ENCODE results near the gene TSPAN31.

Gene TSPAN31

GRCh38 chr12:57739387-57739786 is 5.5 kb upstream of the TSPAN31 start:
- TF ChIP-seq ELF4 (IDR thresholded peaks at IDR 0.05) (no peak), HDGF (IDR thresholded peaks at IDR 0.05; ENCODE audit: borderline replicate concordance) (no peak), BHLHE40 (IDR thresholded peaks at IDR 0.05; ENCODE audit: borderline replicate concordance) (no peak), CTBP1 (IDR thresholded peaks at IDR 0.05; ENCODE audit: borderline replicate concordance) (no peak), SP1 (IDR thresholded peaks at IDR 0.05) (no peak), L3MBTL2 (conservative IDR thresholded peaks at IDR 0.05) (no peak), LEF1 (IDR thresholded peaks at IDR 0.05; ENCODE audit: borderline replicate concordance) (no peak), FOXK2 (IDR thresholded peaks at IDR 0.05) (no peak), NFRKB (IDR thresholded peaks at IDR 0.05) (no peak), ARNT (IDR thresholded peaks at IDR 0.05) (no peak), PKNOX1 (IDR thresholded peaks at IDR 0.05) (no peak), ZNF384 (IDR thresholded peaks at IDR 0.05) (no peak), TARDBP (IDR thresholded peaks at IDR 0.05) (no peak), FOXA1 (IDR thresholded peaks at IDR 0.05) (no peak)
- DNase-seq (ENCODE audit: extremely low spot score): no peak
- CTCF ChIA-PET: no interaction called here
- POLR2A ChIA-PET: interaction anchor here (0.7 kb wide), 1 partner anchor 13 kb away, joined by 3 read pairs; no protein-coding TSS in a partner anchor

- CTCF ChIA-PET: no interaction called here
Measured at GRCh38 chr12:57739914-57740538, 4.8 kb upstream of the TSPAN31 start.

GRCh38 chr12:57740656-57741412 is 4.0 kb upstream of the TSPAN31 start:
- POLR2A ChIA-PET: interaction anchor here (0.7 to 1.3 kb wide), 4 partner anchors 9 to 31 kb away, joined by 3 to 7 read pairs (median 4); partner anchors contain the start of genes CDK4, EEF1AKMT3 and METTL1
- TF ChIP-seq TARDBP (IDR thresholded peaks at IDR 0.05) (no peak), FOXA1 (IDR thresholded peaks at IDR 0.05) (no peak), L3MBTL2 (conservative IDR thresholded peaks at IDR 0.05) (no peak), FOXM1 (IDR thresholded peaks at IDR 0.05; ENCODE audit: borderline replicate concordance) (no peak), PKNOX1 (IDR thresholded peaks at IDR 0.05) (no peak), CTBP1 (IDR thresholded peaks at IDR 0.05; ENCODE audit: borderline replicate concordance) (no peak), SUZ12 (IDR thresholded peaks at IDR 0.05) (no peak), ZNF384 (IDR thresholded peaks at IDR 0.05) (no peak), ARNT (IDR thresholded peaks at IDR 0.05) (no peak), NFRKB (IDR thresholded peaks at IDR 0.05) (no peak), HDGF (IDR thresholded peaks at IDR 0.05; ENCODE audit: borderline replicate concordance) (no peak), BHLHE40 (IDR thresholded peaks at IDR 0.05; ENCODE audit: borderline replicate concordance) (no peak), FOXK2 (IDR thresholded peaks at IDR 0.05) (no peak), SP1 (IDR thresholded peaks at IDR 0.05) (no peak)
- no peak for DNase-seq (ENCODE audit: extremely low spot score)
- CTCF ChIA-PET: no interaction called here

More at GRCh38 chr12:57739914-57740538, 4.8 kb upstream of the TSPAN31 start:
- DNase-seq (ENCODE audit: extremely low spot score): no peak
- TF ChIP-seq FOXA1 (IDR thresholded peaks at IDR 0.05): no peak
- no peak for TF ChIP-seq SP1 (IDR thresholded peaks at IDR 0.05)
- TF ChIP-seq TARDBP (IDR thresholded peaks at IDR 0.05): no peak
- TF ChIP-seq ZNF384 (IDR thresholded peaks at IDR 0.05): no peak
- no peak for TF ChIP-seq FOXK2 (IDR thresholded peaks at IDR 0.05)
- POLR2A ChIA-PET: interaction anchor here (1.3 kb wide), 1 partner anchor 14 kb away, joined by 7 read pairs; no protein-coding TSS in a partner anchor

- POLR2A ChIA-PET: interaction anchor here (0.8 to 1.4 kb wide), 4 partner anchors 8 to 15 kb away, joined by 3 to 7 read pairs (median 4); partner anchors contain the start of gene CDK4
- no peak for DNase-seq (ENCODE audit: extremely low spot score)
- CTCF ChIA-PET: interaction anchor here (0.9 to 1.4 kb wide), 2 partner anchors 15 kb away, joined by 3 to 5 read pairs; no protein-coding TSS in a partner anchor
Measured at GRCh38 chr12:57741413-57741789, 3.4 kb upstream of the TSPAN31 start.

More at GRCh38 chr12:57741413-57741789, 3.4 kb upstream of the TSPAN31 start:
- TF ChIP-seq ELF4 (IDR thresholded peaks at IDR 0.05) (no peak), ZNF384 (IDR thresholded peaks at IDR 0.05) (no peak), CTBP1 (IDR thresholded peaks at IDR 0.05; ENCODE audit: borderline replicate concordance) (no peak), LEF1 (IDR thresholded peaks at IDR 0.05; ENCODE audit: borderline replicate concordance) (no peak), FOXK2 (IDR thresholded peaks at IDR 0.05) (no peak), FOXA1 (IDR thresholded peaks at IDR 0.05) (no peak), HDGF (IDR thresholded peaks at IDR 0.05; ENCODE audit: borderline replicate concordance) (no peak), SP1 (IDR thresholded peaks at IDR 0.05) (no peak), BHLHE40 (IDR thresholded peaks at IDR 0.05; ENCODE audit: borderline replicate concordance) (no peak), SUZ12 (IDR thresholded peaks at IDR 0.05) (no peak), ARNT (IDR thresholded peaks at IDR 0.05) (no peak), PKNOX1 (IDR thresholded peaks at IDR 0.05) (no peak), NFRKB (IDR thresholded peaks at IDR 0.05) (no peak)
